HG02678 (cell line): ENCODE data around the gene PMAIP1.

Source experiments
- ATAC-seq: cut with Tn5 transposase; IDR thresholded peaks from one replicate; pipeline ENCODE4 v1.9.1; 2021; ENCODE audit warnings: mild to moderate bottlenecking, moderate library complexity; ENCODE audit not compliant: unreplicated experiment

The PMAIP1 gene

GRCh38 chr18:59945544-59945943 is 45.7 kb downstream of the PMAIP1 start:
- ATAC-seq, result no peak

GRCh38 chr18:59950215-59950944 is 50.6 kb downstream of the PMAIP1 start:
- ATAC-seq, result peak; percentile 43

GRCh38 chr18:59951591-59951990 is 51.8 kb downstream of the PMAIP1 start:
- ATAC-seq, result no peak

- no peak for ATAC-seq
Observed at GRCh38 chr18:59952283-59953007, 52.6 kb downstream of the PMAIP1 start.
